ENCODE data around the gene ETS1. TPM values are rescaled to one million over a fixed set of nuclear protein-coding genes. Genes with fewer than 3 reads are reported as not detected.

Gene ETS1
- total RNA-seq, 2 donors from 2014 or later, result 34.3 to 36.4 TPM

DNA sequence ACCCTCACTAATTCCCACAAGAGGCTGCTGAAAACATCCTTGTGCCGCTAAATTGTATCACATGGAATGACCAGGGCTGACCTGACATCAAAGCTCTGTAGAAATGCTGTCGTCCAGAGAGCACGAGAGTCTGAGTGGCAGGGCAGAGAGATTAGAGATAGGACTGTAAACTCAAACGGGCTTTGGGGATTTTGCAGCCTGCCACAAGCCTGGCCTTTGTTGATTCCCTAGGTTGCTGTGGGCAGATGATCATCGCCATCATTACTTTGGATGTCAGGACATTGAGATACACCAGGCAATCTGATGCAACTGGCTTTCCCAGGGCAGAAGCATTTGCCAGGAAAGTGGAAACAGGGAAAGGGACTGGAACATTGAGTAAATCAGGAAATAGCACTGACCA is 131.6 kb downstream of the ETS1 start:
- Histone ChIP-seq H3K9ac (ENCODE audit: extremely low read depth, low read length, poor library complexity, severe bottlenecking) (no peak overlapping the region), H3K4me3 (ENCODE audit: low read length) (no peak overlapping the region), H3K27me3 (ENCODE audit: control insufficient read depth, insufficient read depth, low read length, poor library complexity, severe bottlenecking) (no peaks in the 10 kb centered on the region), H3K9me3 (ENCODE audit: control insufficient read depth, low read length) (no peaks in the 10 kb centered on the region), H3K4me1 (ENCODE audit: control insufficient read depth, insufficient read depth, low read length) (no peaks in the 10 kb centered on the region), H3K36me3 (ENCODE audit: control insufficient read depth, insufficient read depth, low read length) (peaks cover 38% of the 10 kb centered on the region), H3K27ac (ENCODE audit: low read depth, low read length) (no peak overlapping the region)
- WGBS, 2 experiments (ENCODE audit: insufficient coverage in 1 of 2, insufficient read length in 1 of 2), result 80 to 88% methylated on average over 3 to 5 of the region's 5 CpGs
- peaks cover 12% of the 10 kb centered on the region for H3K36me3 Mint-ChIP-seq (ENCODE audit: low read depth)
- DNase-seq, result no peak
- H3K9me3 Mint-ChIP-seq, result no peaks in the 10 kb centered on the region
- no peak overlapping the region for H3K4me3 Mint-ChIP-seq
- no peak overlapping the region for H3K27ac Mint-ChIP-seq
- no peaks in the 10 kb centered on the region for H3K27me3 Mint-ChIP-seq (ENCODE audit: insufficient read depth)
- H3K4me1 Mint-ChIP-seq, result peaks cover 7% of the 10 kb centered on the region
- TF ChIP-seq, protein P1, sequence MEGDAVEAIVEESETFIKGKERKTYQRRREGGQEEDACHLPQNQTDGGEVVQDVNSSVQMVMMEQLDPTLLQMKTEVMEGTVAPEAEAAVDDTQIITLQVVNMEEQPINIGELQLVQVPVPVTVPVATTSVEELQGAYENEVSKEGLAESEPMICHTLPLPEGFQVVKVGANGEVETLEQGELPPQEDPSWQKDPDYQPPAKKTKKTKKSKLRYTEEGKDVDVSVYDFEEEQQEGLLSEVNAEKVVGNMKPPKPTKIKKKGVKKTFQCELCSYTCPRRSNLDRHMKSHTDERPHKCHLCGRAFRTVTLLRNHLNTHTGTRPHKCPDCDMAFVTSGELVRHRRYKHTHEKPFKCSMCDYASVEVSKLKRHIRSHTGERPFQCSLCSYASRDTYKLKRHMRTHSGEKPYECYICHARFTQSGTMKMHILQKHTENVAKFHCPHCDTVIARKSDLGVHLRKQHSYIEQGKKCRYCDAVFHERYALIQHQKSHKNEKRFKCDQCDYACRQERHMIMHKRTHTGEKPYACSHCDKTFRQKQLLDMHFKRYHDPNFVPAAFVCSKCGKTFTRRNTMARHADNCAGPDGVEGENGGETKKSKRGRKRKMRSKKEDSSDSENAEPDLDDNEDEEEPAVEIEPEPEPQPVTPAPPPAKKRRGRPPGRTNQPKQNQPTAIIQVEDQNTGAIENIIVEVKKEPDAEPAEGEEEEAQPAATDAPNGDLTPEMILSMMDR (conservative IDR thresholded peaks at IDR 0.05), result no peak

DNA sequence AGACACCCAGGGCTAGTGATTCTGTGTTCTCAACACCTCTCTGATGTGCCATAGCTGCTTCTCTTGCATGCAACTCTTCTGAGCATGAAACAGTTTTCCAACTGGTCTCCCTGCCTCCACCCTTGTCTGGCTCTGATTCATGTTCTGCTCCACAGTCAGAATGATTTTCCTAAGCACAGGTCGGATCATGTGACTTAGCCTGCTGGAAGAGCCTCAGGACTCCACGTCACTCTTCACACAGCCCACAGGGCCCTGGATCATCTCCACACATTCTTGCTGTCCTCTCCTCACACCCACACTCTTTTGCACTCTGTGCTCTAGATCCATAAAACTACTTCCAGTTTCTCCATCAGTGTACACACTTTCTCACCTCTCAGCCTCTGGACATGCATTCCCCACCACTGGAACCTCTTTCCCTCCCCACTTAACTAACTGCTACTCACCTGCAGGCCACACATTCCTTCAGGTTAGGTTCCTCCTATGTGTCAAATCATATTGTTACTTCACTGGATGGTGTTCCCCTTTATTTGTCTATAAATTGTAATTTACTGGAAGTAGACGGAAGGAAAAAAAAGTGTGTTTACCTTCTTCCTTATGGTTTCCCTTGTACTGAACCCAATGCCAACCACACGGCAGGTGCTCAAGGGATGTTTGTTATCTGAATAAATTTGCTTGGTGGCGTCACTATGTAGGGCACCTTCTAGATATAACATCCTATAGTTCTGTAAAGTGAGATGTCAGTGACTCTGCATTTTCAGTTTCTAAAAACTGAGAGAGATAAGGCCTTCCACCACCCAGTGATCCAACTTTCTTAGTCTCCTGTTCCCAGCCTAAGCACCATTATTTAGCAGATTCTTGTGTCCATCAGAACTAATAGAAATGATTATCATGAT is 133.7 kb downstream of the ETS1 start:
- TF ChIP-seq, protein P1 (conservative IDR thresholded peaks at IDR 0.05), result no peak
- no peaks in the 10 kb centered on the region for H3K4me1 ChIP-seq (ENCODE audit: control insufficient read depth, insufficient read depth, low read length)
- peaks cover 3% of the 10 kb centered on the region for H3K4me1 Mint-ChIP-seq

DNA sequence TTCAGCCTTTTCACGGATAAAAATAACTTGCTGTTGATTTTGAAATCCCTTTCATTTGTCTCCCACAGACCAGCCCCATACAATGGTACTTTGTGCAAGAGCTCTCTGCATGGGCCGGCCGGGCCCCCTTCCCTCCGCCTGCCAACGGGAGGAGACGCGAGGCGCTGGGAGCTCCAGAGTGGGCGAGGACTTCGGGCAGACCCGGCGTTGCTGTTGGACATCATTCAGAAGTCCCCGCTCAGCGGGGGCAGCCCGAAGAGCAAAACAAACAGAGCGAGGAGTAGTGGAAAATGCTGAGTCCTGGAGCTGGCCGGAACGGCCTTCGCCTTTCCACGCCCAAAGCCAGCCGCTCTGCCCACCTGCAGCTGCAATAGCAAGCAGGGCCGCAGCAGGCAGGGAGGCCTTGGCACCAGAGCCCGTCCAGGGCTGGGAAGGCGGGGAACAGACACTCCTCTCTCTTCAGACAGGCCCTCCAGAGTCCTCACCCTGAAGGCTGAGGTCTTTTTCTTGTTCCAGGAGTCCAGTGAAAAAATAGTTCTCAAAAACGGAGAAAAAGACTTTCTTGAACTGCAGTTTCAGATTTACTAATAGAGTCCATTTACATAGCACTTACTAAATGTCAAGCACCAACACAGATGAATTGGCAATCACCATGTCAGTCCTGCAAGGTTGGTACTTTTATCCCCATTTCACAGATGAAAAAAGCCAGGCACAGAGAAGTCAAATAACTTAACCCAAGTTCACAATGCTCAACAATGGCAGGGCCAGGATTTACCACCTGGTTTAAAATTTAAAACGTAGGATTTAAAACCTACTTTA is 135.5 kb downstream of the ETS1 start:
- Mint-ChIP-seq H3K36me3 (ENCODE audit: low read depth) (no peaks in the 10 kb centered on the region), H3K27ac (no peak overlapping the region), H3K9me3 (no peaks in the 10 kb centered on the region), H3K4me1 (peaks cover 3% of the 10 kb centered on the region), H3K27me3 (ENCODE audit: insufficient read depth) (no peaks in the 10 kb centered on the region), H3K4me3 (no peak overlapping the region)
- no peaks in the 10 kb centered on the region for H3K4me1 ChIP-seq (ENCODE audit: control insufficient read depth, insufficient read depth, low read length)
- WGBS, 2 experiments (ENCODE audit: insufficient coverage in 1 of 2, insufficient read length in 1 of 2), result 92 to 94% methylated on average over 15 to 26 of the region's 26 CpGs
- TF ChIP-seq, protein P1 (conservative IDR thresholded peaks at IDR 0.05), result no peak
- no peaks in the 10 kb centered on the region for H3K9me3 ChIP-seq (ENCODE audit: control insufficient read depth, low read length)
- H3K36me3 ChIP-seq (ENCODE audit: control insufficient read depth, insufficient read depth, low read length), result peaks cover 3% of the 10 kb centered on the region
- no peak overlapping the region for H3K4me3 ChIP-seq (ENCODE audit: low read length)
- no peak overlapping the region for H3K9ac ChIP-seq (ENCODE audit: extremely low read depth, low read length, poor library complexity, severe bottlenecking)
- no peak overlapping the region for H3K27ac ChIP-seq (ENCODE audit: low read depth, low read length)
- no peak for DNase-seq
- H3K27me3 ChIP-seq (ENCODE audit: control insufficient read depth, insufficient read depth, low read length, poor library complexity, severe bottlenecking), result no peaks in the 10 kb centered on the region

More for the DNA sequence above, 133.7 kb downstream of the ETS1 start:
- no peaks in the 10 kb centered on the region for H3K9me3 Mint-ChIP-seq
- 77 to 95% methylated on average over 3 to 5 of the region's 5 CpGs for WGBS, 2 experiments (ENCODE audit: insufficient coverage in 1 of 2, insufficient read length in 1 of 2)
- Histone ChIP-seq H3K4me3 (ENCODE audit: low read length) (no peak overlapping the region), H3K27me3 (ENCODE audit: control insufficient read depth, insufficient read depth, low read length, poor library complexity, severe bottlenecking) (no peaks in the 10 kb centered on the region), H3K36me3 (ENCODE audit: control insufficient read depth, insufficient read depth, low read length) (peaks cover 22% of the 10 kb centered on the region), H3K9ac (ENCODE audit: extremely low read depth, low read length, poor library complexity, severe bottlenecking) (no peak overlapping the region), H3K9me3 (ENCODE audit: control insufficient read depth, low read length) (no peaks in the 10 kb centered on the region), H3K27ac (ENCODE audit: low read depth, low read length) (no peak overlapping the region)
- no peak overlapping the region for H3K4me3 Mint-ChIP-seq
- no peak for DNase-seq
- H3K27me3 Mint-ChIP-seq (ENCODE audit: insufficient read depth), result no peaks in the 10 kb centered on the region
- peaks cover 4% of the 10 kb centered on the region for H3K36me3 Mint-ChIP-seq (ENCODE audit: low read depth)
- H3K27ac Mint-ChIP-seq, result no peak overlapping the region
